Tracheal epithelial cell (primary cell): Measurements from ENCODE around the gene TTC29. TPM values are rescaled to one million over a fixed set of nuclear protein-coding genes. Genes with fewer than 3 reads are reported as not detected.

Source experiments
- total RNA-seq: library from RNA; depleted of rRNA; stranded (reverse); fragments of >200 nt; gene quantifications from 2 replicates; pipeline ENCODE4 v1.2.1, GENCODE V29; 2014

Gene TTC29
- total RNA-seq, result 0.24 TPM in 1 of 2 replicates, not detected in the other

DNA sequence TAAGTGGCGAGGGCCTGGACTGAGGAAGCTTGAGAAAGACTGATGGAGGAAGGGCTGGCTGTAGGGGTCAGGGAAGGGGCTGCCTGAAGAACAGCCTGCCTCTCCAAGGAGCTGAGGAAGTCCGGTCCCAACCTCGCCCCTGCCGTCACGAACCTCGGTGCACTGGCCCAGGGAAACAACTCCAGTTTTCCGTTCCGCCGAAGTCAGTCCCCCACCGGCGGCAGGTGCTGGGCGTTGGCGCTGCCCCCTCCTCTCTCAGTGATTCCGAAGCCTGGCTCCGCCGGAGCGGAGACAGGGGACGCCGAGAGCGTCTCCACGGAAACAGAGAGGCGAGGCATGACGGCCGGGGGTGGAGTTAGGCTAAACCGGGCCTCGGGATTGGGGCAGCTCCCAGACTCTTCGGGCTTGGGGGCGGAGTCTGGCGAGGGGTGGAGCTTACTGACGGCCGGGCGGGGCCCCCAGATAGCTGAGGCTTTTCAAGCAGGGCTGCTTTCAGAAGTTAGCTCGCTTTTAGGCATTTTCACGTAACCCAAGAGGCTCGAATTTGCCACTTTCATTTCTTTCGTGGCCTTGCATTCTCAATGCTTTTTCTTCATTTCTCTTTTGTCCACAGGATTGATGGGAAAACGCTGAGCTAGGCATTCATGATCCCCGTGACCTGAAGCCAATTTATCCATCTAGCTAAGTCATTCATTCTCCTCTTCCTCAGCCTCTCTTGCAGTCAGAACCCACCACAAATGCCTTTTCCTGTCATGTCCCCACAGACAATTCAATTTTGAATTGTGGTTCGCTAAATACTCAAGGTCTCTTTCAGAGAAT, at the start of gene TTC29:
TTC29 (minus strand) TSS at position 309 of the 819 bp plus-strand sequence. CDS start 5,969 bp downstream, outside the sequence.

